A549 (cell line): ENCODE data around the gene KANK2. TPM values are rescaled to one million over a fixed set of nuclear protein-coding genes. Genes with fewer than 3 reads are reported as not detected.
A peak's percentile ranks its signal among the peaks of the same experiment; 100 is the strongest.

Source experiments
- ATAC-seq, 2 experiments: fragments of 200-7000 bp in 1 of 2; fragments of >200 bp in 1 of 2; cut with Nextera tagmentation in 1 of 2; cut with Tn5 transposase in 1 of 2; 3 replicates each; pipeline versions ENCODE4 v1.8.0 to v1.9.1; 2018 to 2020; ENCODE audit warnings: mild to moderate bottlenecking in 1 of 2, moderate library complexity in 1 of 2
- CTCF ChIA-PET: fragments of 300-600 bp; sonication (Branson Sonifier 250); formaldehyde crosslinking; extraction: SDS; loops from one replicate; lab custom pipeline; 2021; ENCODE audit warnings: antibody characterized with exemption, inconsistent platforms; lab: Yijun Ruan, JAX
- POLR2A ChIA-PET: fragments of 350-600 bp; formaldehyde crosslinking; extraction: SDS; loops from one replicate; lab custom pipeline; 2021; ENCODE audit warnings: antibody characterized with exemption, inconsistent platforms; lab: Yijun Ruan, JAX
- DNase-seq, 2 experiments: peaks; one replicate each; pipeline versions ENCODE4 v3.0.0 to v3.0.0-alpha.2; 2011 to 2016; ENCODE audit warnings: low read depth in 1 of 2, low spot score in 1 of 2
- FAIRE-seq: peaks from 2 replicates; lab custom pipeline; 2011; peaks lifted over from hg19 to GRCh38; lab: Jason Lieb, UNC
- H3K27ac ChIP-seq, 2 experiments: fragments of >200 bp; sonication (Bioruptor Twin); formaldehyde crosslinking; 3 replicates each; pipeline ENCODE4 v1.5.1; 2016 to 2017
- H3K4me1 ChIP-seq: fragments of >200 bp; sonication (Bioruptor Twin); formaldehyde crosslinking; 3 replicates; pipeline ENCODE4 v1.6.1; 2016
- H3K4me2 ChIP-seq: fragments of >200 bp; sonication (Bioruptor Twin); formaldehyde crosslinking; 3 replicates; pipeline ENCODE4 v1.6.1; 2016
- H3K4me3 ChIP-seq: fragments of >200 bp; sonication (Bioruptor Twin); formaldehyde crosslinking; 3 replicates; pipeline ENCODE4 v1.5.1; 2016
- H3K9me3 ChIP-seq: fragments of >200 bp; sonication (Bioruptor Twin); formaldehyde crosslinking; 3 replicates; pipeline ENCODE4 v1.6.1; 2016
- BHLHE40 ChIP-seq: IDR thresholded peaks from 2 replicates; pipeline ENCODE4 v1.6.1; 2012; ENCODE audit warnings: low read depth, low read length, inconsistent platforms
- CHD2 ChIP-seq: fragments of 150-350 bp; IDR thresholded peaks from 2 replicates; pipeline ENCODE4 v1.6.1; 2014; ENCODE audit warnings: low read length; ENCODE audit not compliant: partially characterized antibody
- E2F6 ChIP-seq: IDR thresholded peaks from 2 replicates; pipeline ENCODE4 v1.6.1; 2012; ENCODE audit warnings: low read depth, borderline replicate concordance
- FOSB ChIP-seq: fragments of 250-450 bp; sonication (Bioruptor Pico); IDR thresholded peaks from 2 replicates; pipeline ENCODE4 v1.5.0; 2020; ENCODE audit warnings: mild to moderate bottlenecking, moderate library complexity
- FOSL2 ChIP-seq, 2 experiments: fragments of 450-650 bp in 1 of 2; fragments of >200 bp in 1 of 2; sonication (Bioruptor Twin) in 1 of 2; formaldehyde crosslinking; IDR thresholded peaks; 2 replicates each; pipeline versions ENCODE4 v1.5.0 to v1.6.1; 2016 to 2020; ENCODE audit warnings: mild to moderate bottlenecking in 1 of 2, moderate library complexity in 1 of 2
- HOXA7 ChIP-seq: fragments of 250-450 bp; sonication (Bioruptor Pico); IDR thresholded peaks from 2 replicates; pipeline ENCODE4 v1.5.0; 2020; ENCODE audit warnings: mild to moderate bottlenecking, moderate library complexity
- JUN ChIP-seq, 2 experiments: fragments of >200 bp; sonication (Bioruptor Twin); formaldehyde crosslinking; IDR thresholded peaks; 2 replicates in 1 of 2; 3 replicates in 1 of 2; pipeline ENCODE4 v1.6.1; 2016 to 2017
- KDM1A ChIP-seq: fragments of 200-600 bp; sonication (generic); IDR thresholded peaks from 2 replicates; pipeline ENCODE4 v1.6.1; 2016; ENCODE audit warnings: low read depth, mild to moderate bottlenecking
- MAFK ChIP-seq: fragments of 450-650 bp; IDR thresholded peaks from 2 replicates; pipeline ENCODE4 v1.6.1; 2014; ENCODE audit not compliant: partially characterized antibody
- MAZ ChIP-seq: fragments of 150-350 bp; IDR thresholded peaks from 2 replicates; pipeline ENCODE4 v1.6.1; 2014; ENCODE audit warnings: antibody characterized with exemption, low read depth, low read length, borderline replicate concordance
- NFE2L2 ChIP-seq: fragments of 150-350 bp; conservative IDR thresholded peaks from 2 replicates; pipeline ENCODE4 v1.6.1; 2014; ENCODE audit warnings: low read length
- POLR2A ChIP-seq: IDR thresholded peaks from 2 replicates; pipeline ENCODE4 v1.6.1; 2012; ENCODE audit warnings: mild to moderate bottlenecking, low read length
- RAD21 ChIP-seq, 2 experiments: fragments of >200 bp in 1 of 2; sonication (Bioruptor Twin) in 1 of 2; formaldehyde crosslinking in 1 of 2; IDR thresholded peaks in 1 of 2; conservative IDR thresholded peaks in 1 of 2; 2 replicates in 1 of 2; 3 replicates in 1 of 2; pipeline ENCODE4 v1.6.1; 2012 to 2018; ENCODE audit warnings: inconsistent platforms in 1 of 2
- RARB ChIP-seq: fragments of 250-450 bp; sonication (Bioruptor Pico); IDR thresholded peaks from 2 replicates; pipeline ENCODE4 v1.8.0; 2021; ENCODE audit warnings: mild to moderate bottlenecking, moderate library complexity
- RCOR1 ChIP-seq: fragments of 150-350 bp; IDR thresholded peaks from 2 replicates; pipeline ENCODE4 v1.6.1; 2014; ENCODE audit warnings: antibody characterized with exemption, low read length, low read depth
- SMC3 ChIP-seq: fragments of >200 bp; sonication (Bioruptor Twin); formaldehyde crosslinking; IDR thresholded peaks from 3 replicates; pipeline ENCODE4 v1.6.1; 2018; ENCODE audit warnings: inconsistent platforms
- WGBS: methylation state at CpG from one replicate; pipeline ENCODE4 v1.1.6; 2017; ENCODE audit errors: missing lambda C conversion rate; 5-methylcytosine and 5-hydroxymethylcytosine counted together
- polyA plus RNA-seq, 4 experiments: library from polyadenylated mRNA; depleted of rRNA in 3 of 4; stranded (reverse); fragments of >200 nt; fragmentation: RNase III in 1 of 4; extraction: RNeasy Plus Mini Kit Qiagen cat#74134 plus additional on column Dnase treatment in 1 of 4; gene quantifications; 2 replicates in 3 of 4; 3 replicates in 1 of 4; pipeline ENCODE4 v1.2.3, GENCODE V29; 2011 to 2017
- TF ChIP-seq, protein P1 (sequence below): fragments of 250-450 bp; sonication (Bioruptor Pico); IDR thresholded peaks from 2 replicates; pipeline ENCODE4 v1.5.0; 2020; ENCODE audit warnings: low read depth, mild to moderate bottlenecking, moderate library complexity
- TF ChIP-seq, protein P2 (sequence below): IDR thresholded peaks from 2 replicates; pipeline ENCODE4 v1.6.1; 2012
- TF ChIP-seq, protein P3 (sequence below): IDR thresholded peaks from 2 replicates; pipeline ENCODE4 v1.6.1; 2012
- TF ChIP-seq, protein P4 (sequence below): fragments of >200 bp; sonication (Bioruptor Twin); formaldehyde crosslinking; IDR thresholded peaks from 3 replicates; pipeline ENCODE4 v1.5.1; 2016

Gene KANK2
- polyA plus RNA-seq, 2 of the 4 experiments (the other 2 are of a cell fraction), result 20.5 to 68.0 TPM

GRCh38 chr19:11138601-11139300, 58.6 kb downstream of the KANK2 start (continued):
- TF ChIP-seq NFE2L2, result no peak
- TF ChIP-seq, protein P1, sequence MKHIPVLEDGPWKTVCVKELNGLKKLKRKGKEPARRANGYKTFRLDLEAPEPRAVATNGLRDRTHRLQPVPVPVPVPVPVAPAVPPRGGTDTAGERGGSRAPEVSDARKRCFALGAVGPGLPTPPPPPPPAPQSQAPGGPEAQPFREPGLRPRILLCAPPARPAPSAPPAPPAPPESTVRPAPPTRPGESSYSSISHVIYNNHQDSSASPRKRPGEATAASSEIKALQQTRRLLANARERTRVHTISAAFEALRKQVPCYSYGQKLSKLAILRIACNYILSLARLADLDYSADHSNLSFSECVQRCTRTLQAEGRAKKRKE (CRISPR knock-in tag), result no peak
- no peak for TF ChIP-seq FOSL2 (IDR thresholded peaks at IDR 0.05)
- TF ChIP-seq FOSL2 (CRISPR knock-in tag; IDR thresholded peaks at IDR 0.05), result peak; percentile 75
- TF ChIP-seq, all 56 proteins: peak for 8

DNA sequence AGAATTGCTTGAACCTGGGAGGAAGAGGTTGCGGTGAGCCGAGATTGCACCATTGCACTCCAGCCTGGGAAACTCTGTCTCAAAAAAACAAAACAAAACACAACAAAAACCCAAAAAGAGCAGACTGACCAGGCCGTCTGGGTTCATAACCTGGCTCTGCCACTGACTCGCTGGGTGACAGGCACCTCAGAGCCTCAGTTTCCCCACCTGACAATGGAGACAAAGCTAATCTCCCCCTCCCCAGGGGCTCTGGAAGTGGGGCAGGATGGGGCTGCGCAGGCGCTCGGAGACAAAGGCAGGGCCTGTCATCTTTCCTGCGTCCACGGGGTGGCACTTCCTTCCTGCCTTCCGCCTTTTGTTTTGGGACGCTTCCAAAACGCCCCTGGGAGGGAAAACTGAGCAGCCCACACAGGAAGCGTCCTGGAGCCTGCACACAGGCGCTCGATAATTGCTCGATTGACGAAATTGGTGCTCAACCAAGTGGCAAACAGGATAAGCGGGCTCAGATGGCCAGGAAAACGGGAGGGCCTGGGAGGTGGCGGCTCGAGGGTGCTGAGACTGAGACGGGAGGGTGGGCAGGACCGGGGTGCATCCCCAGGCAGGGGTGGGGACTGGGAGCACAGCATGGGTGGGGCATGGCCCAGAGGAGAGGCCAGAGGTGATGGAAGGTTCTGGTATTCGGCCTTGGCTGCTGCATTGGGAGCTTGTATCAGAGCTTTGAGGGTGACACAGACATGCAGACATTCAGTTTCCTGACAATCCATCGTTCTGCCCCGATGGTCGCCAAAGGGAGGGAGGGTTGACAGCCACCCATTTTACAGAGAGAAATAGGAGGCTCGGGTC, 59.6 kb downstream of the KANK2 start:
- H3K27ac ChIP-seq, result peak overlapping the region; percentile 98 to 100
- no peak for FAIRE-seq
- 2% methylated on average over 19 of the region's 28 CpGs for WGBS

More for the DNA sequence above, 59.6 kb downstream of the KANK2 start:
- TF ChIP-seq, protein P2, sequence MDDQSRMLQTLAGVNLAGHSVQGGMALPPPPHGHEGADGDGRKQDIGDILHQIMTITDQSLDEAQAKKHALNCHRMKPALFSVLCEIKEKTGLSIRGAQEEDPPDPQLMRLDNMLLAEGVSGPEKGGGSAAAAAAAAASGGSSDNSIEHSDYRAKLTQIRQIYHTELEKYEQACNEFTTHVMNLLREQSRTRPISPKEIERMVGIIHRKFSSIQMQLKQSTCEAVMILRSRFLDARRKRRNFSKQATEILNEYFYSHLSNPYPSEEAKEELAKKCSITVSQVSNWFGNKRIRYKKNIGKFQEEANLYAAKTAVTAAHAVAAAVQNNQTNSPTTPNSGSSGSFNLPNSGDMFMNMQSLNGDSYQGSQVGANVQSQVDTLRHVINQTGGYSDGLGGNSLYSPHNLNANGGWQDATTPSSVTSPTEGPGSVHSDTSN, result peak; percentile 15; the same call in 1 of the 2 replicates
- TF ChIP-seq, protein P3, sequence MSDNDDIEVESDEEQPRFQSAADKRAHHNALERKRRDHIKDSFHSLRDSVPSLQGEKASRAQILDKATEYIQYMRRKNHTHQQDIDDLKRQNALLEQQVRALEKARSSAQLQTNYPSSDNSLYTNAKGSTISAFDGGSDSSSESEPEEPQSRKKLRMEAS, result peak; percentile 74
- TF ChIP-seq RCOR1 (no peak), FOSB (no peak), POLR2A (peak; percentile 22; the same call in 1 of the 2 replicates), RARB (CRISPR knock-in tag) (no peak), E2F6 (peak; percentile 86), JUN (IDR thresholded peaks at IDR 0.05) (peak; percentile 47 to 67; a peak in 3 of 5 replicates), NFE2L2 (no peak), CHD2 (no peak), KDM1A (no peak), SMC3 (peak; percentile 90), MAZ (no peak), BHLHE40 (no peak), RAD21 (conservative IDR thresholded peaks at IDR 0.05 in 1 of 2, IDR thresholded peaks at IDR 0.05 in 1 of 2) (peak; percentile 85 to 92), MAFK (peak; percentile 18), HOXA7 (no peak)
- TF ChIP-seq, protein P4, sequence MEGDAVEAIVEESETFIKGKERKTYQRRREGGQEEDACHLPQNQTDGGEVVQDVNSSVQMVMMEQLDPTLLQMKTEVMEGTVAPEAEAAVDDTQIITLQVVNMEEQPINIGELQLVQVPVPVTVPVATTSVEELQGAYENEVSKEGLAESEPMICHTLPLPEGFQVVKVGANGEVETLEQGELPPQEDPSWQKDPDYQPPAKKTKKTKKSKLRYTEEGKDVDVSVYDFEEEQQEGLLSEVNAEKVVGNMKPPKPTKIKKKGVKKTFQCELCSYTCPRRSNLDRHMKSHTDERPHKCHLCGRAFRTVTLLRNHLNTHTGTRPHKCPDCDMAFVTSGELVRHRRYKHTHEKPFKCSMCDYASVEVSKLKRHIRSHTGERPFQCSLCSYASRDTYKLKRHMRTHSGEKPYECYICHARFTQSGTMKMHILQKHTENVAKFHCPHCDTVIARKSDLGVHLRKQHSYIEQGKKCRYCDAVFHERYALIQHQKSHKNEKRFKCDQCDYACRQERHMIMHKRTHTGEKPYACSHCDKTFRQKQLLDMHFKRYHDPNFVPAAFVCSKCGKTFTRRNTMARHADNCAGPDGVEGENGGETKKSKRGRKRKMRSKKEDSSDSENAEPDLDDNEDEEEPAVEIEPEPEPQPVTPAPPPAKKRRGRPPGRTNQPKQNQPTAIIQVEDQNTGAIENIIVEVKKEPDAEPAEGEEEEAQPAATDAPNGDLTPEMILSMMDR, result peak; percentile 76
- TF ChIP-seq, all 56 proteins: peak for 9
- DNase-seq (peak; percentile 55 to 82), ATAC-seq (peak; percentile 53 to 64)
- peak overlapping the region; percentile 82 for H3K4me2 ChIP-seq
- CTCF ChIA-PET, result interaction anchor here (0.6 to 4.0 kb wide), 25 partner anchors 8 to 345 kb away, joined by 3 to 57 read pairs (median 4); partner anchors contain the start of gene KANK2
- POLR2A ChIA-PET, result interaction anchor here (0.5 to 1.8 kb wide), 5 partner anchors 18 to 66 kb away, joined by 3 to 18 read pairs (median 4); partner anchors contain the start of gene KANK2
- peak overlapping the region; percentile 18; the same call in 1 of the 3 replicates for H3K4me3 ChIP-seq
- H3K4me1 ChIP-seq, result peaks cover 44% of the 10 kb centered on the region
- H3K9me3 ChIP-seq, result no peaks in the 10 kb centered on the region
